GM12891 (cell line): Measurements from ENCODE around the gene ALMS1.
"Not testable (repeated sequence)": the region's sequence is repeated elsewhere in the genome, so short reads cannot be mapped to it uniquely, and the experiment has no call there.

ENCODE experiments used
- POLR2A ChIP-seq: IDR thresholded peaks from 2 replicates; pipeline ENCODE4 v1.6.1; 2011; ENCODE audit warnings: low read depth, low read length, control low read depth
- POLR2AphosphoS5 ChIP-seq: IDR thresholded peaks from 2 replicates; pipeline ENCODE4 v1.6.1; 2011; ENCODE audit warnings: low read depth, low read length, control low read depth
- POU2F2 ChIP-seq: IDR thresholded peaks from 2 replicates; pipeline ENCODE4 v1.6.1; 2011; ENCODE audit warnings: low read depth, mild to moderate bottlenecking, control low read depth, low read length, moderate library complexity
- SPI1 ChIP-seq: IDR thresholded peaks from 2 replicates; pipeline ENCODE4 v1.6.1; 2011; ENCODE audit warnings: low read depth, low read length, control low read depth
- TAF1 ChIP-seq: IDR thresholded peaks from 2 replicates; pipeline ENCODE4 v1.6.1; 2011; ENCODE audit warnings: low read depth, low read length, control low read depth

- TF ChIP-seq POLR2A, POLR2AphosphoS5, SPI1, POU2F2, TAF1: not testable (repeated sequence)
These were observed 175.2 kb downstream of the ALMS1 start for GRCh38 chr2:73560875-73561274.
